GM19395 (cell line): ENCODE data around the gene MED13L.

Experiments
- ATAC-seq: cut with Tn5 transposase; IDR thresholded peaks from one replicate; pipeline ENCODE4 v1.9.1; 2021; ENCODE audit warnings: mild to moderate bottlenecking, moderate library complexity; ENCODE audit not compliant: unreplicated experiment

The MED13L gene

GRCh38 chr12:116280595-116281290 is 3.2 kb upstream of the MED13L start:
- no peak for ATAC-seq

DNA sequence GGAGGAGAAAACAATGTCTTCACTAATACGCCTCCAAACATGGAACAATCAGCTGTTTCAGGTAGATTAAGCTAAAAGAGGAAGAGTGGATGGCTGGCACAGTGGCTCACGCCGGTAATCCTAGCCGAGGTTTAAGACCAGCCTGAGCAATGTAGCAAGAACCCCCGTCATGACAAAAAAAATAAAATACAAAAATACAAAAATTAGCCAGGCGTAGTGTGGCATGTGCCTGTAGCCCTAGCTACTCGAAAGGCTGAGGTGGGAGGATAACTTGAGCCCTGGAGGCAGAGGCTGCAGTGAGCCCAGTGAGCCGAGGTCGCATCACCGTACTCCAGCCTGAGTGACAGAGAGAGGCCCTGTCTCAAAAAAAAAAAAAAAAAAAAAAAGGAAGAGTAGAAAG is 1.2 kb upstream of the MED13L start:
- ATAC-seq: no peak

DNA sequence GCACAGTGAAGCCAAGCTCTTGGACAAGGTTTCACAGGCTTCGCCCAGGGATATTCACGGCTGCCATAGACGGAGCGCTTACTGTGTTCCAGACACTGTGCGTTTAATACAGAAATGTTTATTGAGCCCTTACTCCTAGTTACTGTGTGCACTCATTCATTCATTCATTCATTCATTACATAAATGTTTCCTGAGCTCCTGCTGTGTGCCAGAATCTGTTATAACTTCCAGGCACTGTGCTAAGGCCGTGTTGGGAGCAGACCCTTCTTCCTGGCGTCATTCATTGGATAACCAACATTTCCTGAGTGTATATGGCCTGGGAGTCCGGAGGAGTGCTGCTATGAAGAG is 760 bp upstream of the MED13L start:
- ATAC-seq: no peak

- peak; percentile 33 for ATAC-seq
These were observed 634 bp downstream of the MED13L start for GRCh38 chr12:116276652-116277466.

DNA sequence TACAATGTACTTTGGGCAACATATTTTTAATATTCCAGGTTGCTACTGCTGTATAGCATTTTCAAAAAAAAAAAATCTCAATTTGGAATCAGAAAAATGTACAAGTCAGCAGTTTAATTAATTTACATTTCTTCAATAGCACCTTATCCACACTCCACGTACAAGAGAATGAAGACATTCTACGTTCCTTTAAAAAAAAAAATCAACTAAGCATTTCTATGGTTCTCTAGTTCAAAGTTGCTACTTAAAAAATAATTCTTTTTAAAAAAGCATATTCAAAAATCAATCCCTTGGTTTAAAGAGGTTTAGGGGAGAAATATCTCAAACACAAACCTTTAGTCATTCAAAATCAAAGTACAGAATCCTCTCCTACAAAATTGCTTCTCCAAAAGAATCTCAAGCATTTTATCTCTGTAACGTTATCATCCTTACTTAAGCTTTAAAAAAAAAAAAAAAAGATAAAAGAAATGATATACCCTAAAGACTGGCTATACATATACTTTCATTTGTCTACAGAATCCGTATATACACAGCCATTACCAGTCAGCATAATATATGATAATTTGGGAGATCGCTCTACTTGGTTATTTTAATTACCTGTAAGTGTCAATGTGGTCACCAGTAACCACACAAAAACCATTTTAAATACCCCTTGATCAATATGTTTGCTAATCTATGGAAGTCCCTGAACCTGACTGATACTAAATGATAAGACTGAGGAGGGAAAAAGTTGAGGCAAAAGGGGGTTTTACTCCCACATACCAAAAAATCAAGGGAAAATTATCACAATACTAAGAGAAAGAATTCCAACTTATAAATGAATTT is 2.7 kb downstream of the MED13L start:
- ATAC-seq: no peak

GRCh38 chr12:116273813-116274550 is 3.5 kb downstream of the MED13L start:
- no peak for ATAC-seq

GRCh38 chr12:116267948-116268347 is 9.5 kb downstream of the MED13L start:
- ATAC-seq: no peak

- ATAC-seq: no peak
These were observed 10.7 kb downstream of the MED13L start for GRCh38 chr12:116266631-116267349.

GRCh38 chr12:116266168-116266601 is 11.3 kb downstream of the MED13L start:
- ATAC-seq: no peak

- ATAC-seq: no peak
These were observed 11.9 kb downstream of the MED13L start for GRCh38 chr12:116265351-116266147.

DNA sequence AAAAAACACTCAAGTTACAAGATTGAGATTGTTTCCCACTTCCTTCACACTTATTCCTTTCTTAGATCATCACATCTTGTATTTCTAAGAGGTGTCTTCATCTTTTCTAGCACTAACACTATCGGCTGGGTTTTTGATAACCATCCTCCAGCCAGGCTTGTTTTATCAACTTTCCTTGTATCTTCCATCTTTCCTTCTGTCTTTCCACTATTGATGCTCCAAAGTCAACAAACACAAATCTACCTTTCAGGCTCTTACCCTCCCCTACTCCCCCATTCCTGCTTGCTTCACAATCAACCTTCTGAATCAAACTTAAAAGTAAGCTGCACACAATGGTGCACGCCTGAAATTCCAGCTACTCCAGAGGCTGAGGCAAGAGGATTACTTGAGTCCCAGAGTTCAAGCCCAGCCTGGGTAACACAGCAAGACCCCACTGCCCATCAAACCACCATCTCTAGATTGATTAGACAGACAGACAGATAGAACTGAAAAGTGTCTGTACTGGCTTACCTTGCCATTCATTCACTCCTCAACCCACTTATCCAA is 12.9 kb downstream of the MED13L start:
- ATAC-seq: no peak

DNA sequence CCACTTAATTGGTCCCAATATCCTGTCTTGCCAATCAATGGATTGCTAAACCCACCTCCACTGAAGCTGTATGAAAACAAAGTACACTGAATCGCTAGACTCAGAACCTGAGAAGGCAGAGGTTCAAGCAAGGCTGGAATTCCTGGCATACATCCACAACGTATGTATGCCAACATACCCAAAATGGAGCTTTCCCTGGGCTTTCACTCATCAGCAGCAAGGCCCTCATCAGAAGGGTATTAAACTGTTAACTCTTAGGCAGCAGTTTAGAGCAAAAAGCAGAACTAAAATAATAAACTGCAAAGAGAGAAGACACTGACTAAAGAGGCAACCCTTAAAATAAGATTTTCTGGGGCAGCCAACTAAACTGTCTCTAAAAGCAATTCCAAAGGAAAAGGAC is 13.6 kb downstream of the MED13L start:
- no peak for ATAC-seq

DNA sequence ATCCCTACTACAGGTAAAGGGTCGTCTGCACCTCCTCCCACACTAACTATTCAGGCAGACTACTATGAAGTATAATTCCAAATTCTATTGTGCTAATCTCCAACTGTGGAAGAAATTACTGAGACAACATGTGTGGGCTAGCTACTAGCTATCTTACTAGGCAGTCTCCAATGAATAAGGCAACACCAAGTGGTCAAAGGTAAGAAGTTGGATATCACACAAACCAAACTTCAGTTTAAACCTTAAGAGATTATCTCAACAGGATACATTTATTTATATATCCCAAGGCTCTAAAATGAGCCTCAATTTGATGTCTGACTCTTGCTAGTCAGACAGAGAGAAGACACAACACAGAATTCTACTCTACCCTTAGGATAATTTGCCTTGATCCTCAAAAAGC is 14.1 kb downstream of the MED13L start:
- no peak for ATAC-seq

DNA sequence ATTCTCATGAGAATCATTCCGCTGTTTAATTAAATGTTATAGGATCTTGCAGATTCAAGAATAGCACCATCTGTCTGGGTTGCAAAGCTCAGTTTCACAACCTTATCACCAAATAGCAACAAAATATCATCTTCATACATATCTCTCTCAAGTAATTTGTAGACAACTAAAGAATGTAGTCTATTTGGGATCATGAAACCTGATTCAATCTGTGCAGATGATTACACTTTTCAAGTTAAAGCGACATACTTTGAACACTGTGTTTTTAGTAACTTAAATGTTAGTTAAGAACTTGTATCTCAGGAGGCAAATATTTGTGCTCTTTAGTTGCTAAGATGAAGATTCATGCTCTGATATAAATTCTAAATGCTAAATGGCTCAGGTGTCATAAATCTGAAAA is 14.8 kb downstream of the MED13L start:
- no peak for ATAC-seq

- ATAC-seq: no peak
These were observed 15.9 kb downstream of the MED13L start for GRCh38 chr12:116261525-116262100.

DNA sequence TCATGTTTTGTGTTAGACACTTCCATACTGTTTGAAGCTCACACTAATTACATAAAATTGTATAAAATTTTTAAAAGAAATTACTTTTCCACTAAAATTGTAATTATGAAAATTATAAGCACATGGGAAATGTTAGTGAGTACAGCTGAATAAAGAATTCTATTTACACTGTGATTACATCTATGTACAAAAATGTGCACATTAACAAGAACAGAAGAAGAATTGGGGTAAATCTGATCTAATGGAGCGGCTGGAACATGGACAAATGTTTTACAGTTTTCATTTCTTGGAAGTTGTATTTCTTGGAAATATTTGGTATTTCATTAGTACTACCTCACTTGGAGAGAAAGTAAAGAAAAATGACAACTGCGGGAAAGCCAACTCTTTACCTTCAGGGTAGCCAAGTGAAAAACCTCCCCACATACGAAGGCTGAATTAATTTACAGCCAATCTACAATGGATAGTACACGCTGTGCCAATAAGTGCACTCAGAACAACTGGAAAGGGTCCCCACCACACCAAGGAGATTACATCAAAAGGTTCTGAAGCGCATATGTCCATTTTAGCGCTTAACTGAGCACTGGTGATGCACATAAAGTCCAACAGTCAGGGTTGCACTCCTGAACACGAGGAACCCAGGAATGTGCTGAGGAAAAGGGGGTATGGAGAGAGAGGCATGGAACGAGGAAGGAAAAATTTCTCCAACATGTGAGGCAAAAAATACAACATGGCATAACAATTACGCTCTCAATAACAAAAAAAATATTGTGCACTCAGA is 17.5 kb downstream of the MED13L start:
- ATAC-seq: no peak

DNA sequence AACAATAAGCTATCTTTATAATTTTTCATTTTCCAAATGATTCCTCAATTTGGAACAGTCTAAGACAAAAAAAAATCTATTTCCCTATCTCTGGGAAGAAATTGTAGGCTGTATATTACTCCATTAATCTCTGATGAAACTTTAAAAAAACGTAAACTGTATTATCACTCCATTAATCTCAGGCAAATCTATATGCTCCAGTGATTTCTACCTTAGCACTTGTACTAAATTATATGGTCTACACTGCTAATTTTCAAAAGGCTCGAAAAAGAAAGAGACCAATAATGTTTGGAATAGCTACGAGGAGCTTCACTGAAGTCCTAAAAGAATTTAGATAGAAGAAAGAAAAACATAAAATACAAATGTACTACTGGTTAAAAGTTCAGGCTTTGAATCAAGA is 19.7 kb downstream of the MED13L start:
- no peak for ATAC-seq

DNA sequence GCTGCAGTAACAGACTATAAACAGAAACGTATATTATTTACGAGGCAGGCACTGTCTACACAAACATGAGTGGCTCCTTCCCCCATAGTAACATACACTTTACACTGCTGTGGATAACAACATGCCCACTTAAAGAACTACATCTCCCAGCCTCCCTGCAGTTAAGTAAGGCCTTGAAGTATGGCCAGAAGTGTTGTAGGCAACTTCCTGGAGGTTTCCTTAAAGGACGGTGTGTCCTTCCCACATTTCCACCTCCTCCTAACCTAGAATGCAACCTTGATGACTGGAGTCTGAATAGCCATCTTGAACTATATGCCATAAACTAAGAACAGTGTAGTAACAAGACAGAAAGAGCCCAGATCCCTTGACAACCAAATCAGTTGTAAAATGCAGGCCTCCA is 20.3 kb downstream of the MED13L start:
- ATAC-seq: no peak
